GM12875 (cell line): Measurements from ENCODE around the gene AKT1.

Experiments used
- H3K4me3 ChIP-seq: one replicate; pipeline ENCODE4 v1.5.1; 2011; ENCODE audit warnings: low read depth, low read length, control low read depth
- CTCF ChIP-seq: IDR thresholded peaks from 2 replicates; pipeline ENCODE4 v1.5.1; 2011; ENCODE audit warnings: low read depth, mild to moderate bottlenecking, control low read depth, inconsistent platforms, low read length, moderate library complexity, borderline replicate concordance; ENCODE audit not compliant: insufficient read depth

Gene AKT1

GRCh38 chr14:104776961-104777807, 18.4 kb downstream of the AKT1 start:
- TF ChIP-seq CTCF, result no peak
- H3K4me3 ChIP-seq, result no peak overlapping the region

GRCh38 chr14:104776481-104776880, 19.1 kb downstream of the AKT1 start:
- no peak overlapping the region for H3K4me3 ChIP-seq
- no peak for TF ChIP-seq CTCF

- TF ChIP-seq CTCF, result no peak
- H3K4me3 ChIP-seq, result no peak overlapping the region
These were observed 20.5 kb downstream of the AKT1 start for GRCh38 chr14:104775073-104775489.

- H3K4me3 ChIP-seq, result no peak overlapping the region
- TF ChIP-seq CTCF, result no peak
These were observed 21.0 kb downstream of the AKT1 start for GRCh38 chr14:104774453-104775072.

- TF ChIP-seq CTCF, result no peak
- no peak overlapping the region for H3K4me3 ChIP-seq
These were observed 21.8 kb downstream of the AKT1 start for GRCh38 chr14:104773505-104774452.

- TF ChIP-seq CTCF, result no peak
These were observed 22.6 kb downstream of the AKT1 start for GRCh38 chr14:104772707-104773504.

More at GRCh38 chr14:104772707-104773504, 22.6 kb downstream of the AKT1 start:
- H3K4me3 ChIP-seq, result no peak overlapping the region
